BLaER1 treated with 17β-estradiol and CSF1 and Interleukin-3, amounts not matched to agents 10 nM and 100 nM (cell line): Measurements from ENCODE around the gene TLL1.
A peak's percentile ranks its signal among the peaks of the same experiment; 100 is the strongest.

Experiments
- H3K27ac ChIP-seq, 11 experiments: shearing (Covaris generic); formaldehyde crosslinking; 2 replicates each; pipeline ENCODE4 v1.8.1; 2022
- H3K27me3 ChIP-seq, 11 experiments: shearing (Covaris generic); formaldehyde crosslinking; 2 replicates each; pipeline ENCODE4 v1.8.1; 2022
- H3K36me3 ChIP-seq, 11 experiments: shearing (Covaris generic); formaldehyde crosslinking; 2 replicates each; pipeline ENCODE4 v1.8.1; 2022
- H3K4me1 ChIP-seq, 10 experiments: shearing (Covaris generic); formaldehyde crosslinking; 2 replicates each; pipeline ENCODE4 v1.8.1; 2022
- H3K4me2 ChIP-seq, 11 experiments: shearing (Covaris generic); formaldehyde crosslinking; 2 replicates each; pipeline ENCODE4 v1.8.1; 2022
- H3K4me3 ChIP-seq, 10 experiments: shearing (Covaris generic); formaldehyde crosslinking; 2 replicates each; pipeline ENCODE4 v1.8.1; 2022
- H3K9ac ChIP-seq, 11 experiments: shearing (Covaris generic); formaldehyde crosslinking; 2 replicates each; pipeline ENCODE4 v1.8.1; 2022
- H3K9me3 ChIP-seq, 11 experiments: shearing (Covaris generic); formaldehyde crosslinking; replicated peaks in 1 of 11; 2 replicates each; pipeline ENCODE4 v1.8.1; 2022
- H4K20me1 ChIP-seq, 11 experiments: shearing (Covaris generic); formaldehyde crosslinking; 2 replicates each; pipeline ENCODE4 v1.8.1; 2022
- Cebpa-rat ChIP-seq, 11 experiments: shearing (Covaris generic); IDR thresholded peaks; 2 replicates each; pipeline ENCODE4 v1.8.1; 2022

TLL1 gene

GRCh38 chr4:165851256-165851655 is 21.8 kb upstream of the TLL1 start:
- no peaks in the 10 kb centered on the region for H3K9me3 ChIP-seq
- H3K4me3 ChIP-seq, result no peak overlapping the region
- no peak overlapping the region for H3K4me2 ChIP-seq
- peaks cover 0 to 8% (median 0%) of the 10 kb centered on the region in 10 experiments; a peak in 2 of 20 replicates for H3K4me1 ChIP-seq
- H3K36me3 ChIP-seq, result no peaks in the 10 kb centered on the region
- H3K27ac ChIP-seq, result no peak overlapping the region
- H3K27me3 ChIP-seq, result no peaks in the 10 kb centered on the region
- TF ChIP-seq Cebpa-rat (IDR thresholded peaks at IDR 0.05), result no peak
- no peaks in the 10 kb centered on the region for H4K20me1 ChIP-seq
- no peak overlapping the region for H3K9ac ChIP-seq

GRCh38 chr4:165855191-165855590 is 17.8 kb upstream of the TLL1 start:
- Histone ChIP-seq H3K4me2 (no peak overlapping the region), H3K9ac (no peak overlapping the region)
- no peak for TF ChIP-seq Cebpa-rat (IDR thresholded peaks at IDR 0.05)

GRCh38 chr4:165861363-165861762 is 11.7 kb upstream of the TLL1 start:
- TF ChIP-seq Cebpa-rat (IDR thresholded peaks at IDR 0.05), result no peak
- H3K9me3 ChIP-seq, result no peaks in the 10 kb centered on the region
- no peaks in the 10 kb centered on the region for H3K4me1 ChIP-seq
- H3K27ac ChIP-seq, result no peak overlapping the region
- H3K4me2 ChIP-seq, result no peak overlapping the region
- no peaks in the 10 kb centered on the region for H4K20me1 ChIP-seq
- no peaks in the 10 kb centered on the region for H3K36me3 ChIP-seq
- no peak overlapping the region for H3K4me3 ChIP-seq
- H3K9ac ChIP-seq, result no peak overlapping the region
- H3K27me3 ChIP-seq, result no peaks in the 10 kb centered on the region

More at GRCh38 chr4:165855191-165855590, 17.8 kb upstream of the TLL1 start:
- H3K27ac ChIP-seq, result no peak overlapping the region
- H3K9me3 ChIP-seq, result no peaks in the 10 kb centered on the region
- peaks cover 0 to 8% (median 0%) of the 10 kb centered on the region in 10 experiments; a peak in 2 of 20 replicates for H3K4me1 ChIP-seq
- H3K36me3 ChIP-seq, result no peaks in the 10 kb centered on the region
- H3K4me3 ChIP-seq, result no peak overlapping the region
- no peaks in the 10 kb centered on the region for H4K20me1 ChIP-seq
- no peaks in the 10 kb centered on the region for H3K27me3 ChIP-seq

- Histone ChIP-seq H4K20me1 (no peaks in the 10 kb centered on the region), H3K27ac (no peak overlapping the region), H3K36me3 (no peaks in the 10 kb centered on the region), H3K4me3 (no peak overlapping the region), H3K4me1 (no peaks in the 10 kb centered on the region), H3K9me3 (no peaks in the 10 kb centered on the region), H3K9ac (no peak overlapping the region), H3K4me2 (no peak overlapping the region), H3K27me3 (no peaks in the 10 kb centered on the region)
- no peak for TF ChIP-seq Cebpa-rat (IDR thresholded peaks at IDR 0.05)
Measured at GRCh38 chr4:165864271-165864670, 8.8 kb upstream of the TLL1 start.

- no peaks in the 10 kb centered on the region for H4K20me1 ChIP-seq
- H3K27ac ChIP-seq, result no peak overlapping the region
- H3K4me1 ChIP-seq, result no peaks in the 10 kb centered on the region
- no peaks in the 10 kb centered on the region for H3K36me3 ChIP-seq
- H3K4me2 ChIP-seq, result no peak overlapping the region
- H3K4me3 ChIP-seq, result no peak overlapping the region
- no peak for TF ChIP-seq Cebpa-rat (IDR thresholded peaks at IDR 0.05)
- no peaks in the 10 kb centered on the region for H3K9me3 ChIP-seq
- H3K9ac ChIP-seq, result no peak overlapping the region
- peaks cover 0 to under 1% (median 0%) of the 10 kb centered on the region in 11 experiments; a peak in 2 of 22 replicates for H3K27me3 ChIP-seq
Measured at GRCh38 chr4:165866019-165866650, 6.9 kb upstream of the TLL1 start.

- H4K20me1 ChIP-seq, result no peaks in the 10 kb centered on the region
- no peak overlapping the region for H3K27ac ChIP-seq
- H3K9ac ChIP-seq, result no peak overlapping the region
- H3K9me3 ChIP-seq, result peaks cover 4 to 9% (median 6%) of the 10 kb centered on the region in 11 experiments; a peak in 20 of 22 replicates
- no peak overlapping the region for H3K4me2 ChIP-seq
- no peaks in the 10 kb centered on the region for H3K36me3 ChIP-seq
- no peak overlapping the region for H3K4me3 ChIP-seq
- TF ChIP-seq Cebpa-rat (IDR thresholded peaks at IDR 0.05), result no peak
- H3K27me3 ChIP-seq, result peaks cover 9 to 19% (median 17%) of the 10 kb centered on the region in 11 experiments
- no peaks in the 10 kb centered on the region for H3K4me1 ChIP-seq
Measured at GRCh38 chr4:165867961-165868360, 5.1 kb upstream of the TLL1 start.

GRCh38 chr4:165873298-165874071 is 448 bp downstream of the TLL1 start:
- Histone ChIP-seq H3K4me1 (no peaks in the 10 kb centered on the region), H3K9me3 (peaks cover 25 to 32% (median 28%) of the 10 kb centered on the region in 11 experiments), H3K27me3 (peaks cover 34 to 50% (median 44%) of the 10 kb centered on the region in 11 experiments), H4K20me1 (no peaks in the 10 kb centered on the region), H3K4me3 (peak overlapping the region in 4 of 10 experiments; percentile 12 to 38 (median 30); a peak in 3 of 20 replicates), H3K27ac (no peak overlapping the region), H3K4me2 (no peak overlapping the region), H3K36me3 (peaks cover 0 to 5% (median 0%) of the 10 kb centered on the region in 11 experiments; a peak in 1 of 22 replicates), H3K9ac (no peak overlapping the region)
- no peak for TF ChIP-seq Cebpa-rat (IDR thresholded peaks at IDR 0.05)

GRCh38 chr4:165874072-165874790 is 1.2 kb downstream of the TLL1 start:
- Histone ChIP-seq H3K4me3 (0 out of 20 replicates have a peak overlapping the region, but pooled peaks of 1 of the 10 experiments have one; percentile 32), H3K9ac (no peak overlapping the region), H3K9me3 (peaks cover 25 to 32% (median 28%) of the 10 kb centered on the region in 11 experiments), H3K27ac (no peak overlapping the region), H3K36me3 (peaks cover 0 to 5% (median 0%) of the 10 kb centered on the region in 11 experiments; a peak in 1 of 22 replicates), H3K27me3 (peaks cover 34 to 50% (median 44%) of the 10 kb centered on the region in 11 experiments), H4K20me1 (no peaks in the 10 kb centered on the region), H3K4me1 (no peaks in the 10 kb centered on the region), H3K4me2 (no peak overlapping the region)
- TF ChIP-seq Cebpa-rat (IDR thresholded peaks at IDR 0.05), result no peak

- H3K9ac ChIP-seq, result no peak overlapping the region
- no peak for TF ChIP-seq Cebpa-rat (IDR thresholded peaks at IDR 0.05)
- no peaks in the 10 kb centered on the region for H3K4me1 ChIP-seq
- peaks cover 0 to 5% (median 0%) of the 10 kb centered on the region in 11 experiments; a peak in 1 of 22 replicates for H3K36me3 ChIP-seq
- H3K27ac ChIP-seq, result no peak overlapping the region
- H4K20me1 ChIP-seq, result no peaks in the 10 kb centered on the region
- no peak overlapping the region for H3K4me3 ChIP-seq
- H3K9me3 ChIP-seq, result peaks cover 25 to 32% (median 28%) of the 10 kb centered on the region in 11 experiments
- H3K27me3 ChIP-seq, result peaks cover 34 to 50% (median 44%) of the 10 kb centered on the region in 11 experiments
- H3K4me2 ChIP-seq, result no peak overlapping the region
Measured at GRCh38 chr4:165874791-165875371, 1.8 kb downstream of the TLL1 start.
